ENCODE data around the gene HLA-DRB5. TPM values are rescaled to one million over a fixed set of nuclear protein-coding genes. Genes with fewer than 3 reads are reported as not detected.

The HLA-DRB5 gene
- total and polyA plus RNA-seq, 3 experiments from 2014 or later: 0.82 to 3.2 (median 1.1) TPM

DNA sequence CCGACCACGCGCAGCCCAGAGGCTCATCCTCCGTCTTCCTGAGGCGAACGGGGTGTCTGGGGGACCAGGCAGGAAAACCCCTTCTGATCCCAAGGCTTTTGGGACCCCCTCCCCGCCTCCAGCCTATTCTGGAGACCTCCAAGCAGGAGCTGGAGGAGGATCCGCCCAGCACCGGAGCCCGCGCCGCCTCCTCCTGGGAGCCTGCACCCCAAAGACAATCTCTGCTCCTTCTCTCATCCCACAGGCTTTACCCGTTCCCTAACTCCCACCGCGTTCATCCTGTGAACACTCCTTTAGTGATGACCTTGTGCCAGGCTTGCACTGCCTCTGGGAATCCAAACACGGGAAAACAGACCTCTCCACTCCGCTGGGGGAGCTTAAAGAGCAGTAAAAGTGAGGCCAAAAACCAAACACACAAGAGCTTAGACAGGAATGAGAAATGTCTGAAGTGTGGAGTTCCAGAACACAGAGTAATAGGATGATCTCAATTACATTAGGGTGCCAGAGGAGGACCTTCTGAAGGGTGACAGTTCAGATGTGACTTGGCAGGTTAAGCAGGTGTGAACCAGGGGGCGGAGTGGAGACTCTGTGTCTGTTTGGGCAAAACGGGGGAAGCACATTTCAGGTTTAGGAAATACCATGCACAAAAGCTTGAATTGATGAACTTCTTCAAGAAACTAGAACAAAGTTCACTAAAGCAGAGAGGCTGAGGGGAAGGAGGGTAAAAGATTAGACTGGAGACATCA is 7.6 kb downstream of the HLA-DRB5 start:
- ChIA-PET CTCF (no interaction called here), POLR2A (no interaction called here)
- Mint-ChIP-seq H3K4me3 (peak overlapping the region in 1 of 7 donors; percentile 90), H3K9me3 (no peaks in the 10 kb centered on the region), H3K4me1 (peaks cover 0 to 20% (median 7%) of the 10 kb centered on the region in 3 donors), H3K27ac (peak overlapping the region in 3 of 8 donors; percentile 3 to 75 (median 42)), H3K27me3 (peaks cover 0 to 2% of the 10 kb centered on the region in 2 donors), H3K36me3 (peaks cover 0 to 1% (median 0%) of the 10 kb centered on the region in 3 donors)
- no peak for DNase-seq
- no peaks in the 10 kb centered on the region for H3K9me3 ChIP-seq (ENCODE audit: low read length)
- no peaks in the 10 kb centered on the region for H3K36me3 ChIP-seq (ENCODE audit: insufficient read depth, low read length)
- no peak overlapping the region for H3K27ac ChIP-seq (ENCODE audit: low read depth, low read length)
- H3K27me3 ChIP-seq (ENCODE audit: insufficient read depth, low read length, poor library complexity, severe bottlenecking): no peaks in the 10 kb centered on the region
- H3K4me1 ChIP-seq (ENCODE audit: insufficient read depth, low read length): no peaks in the 10 kb centered on the region
- H3K4me3 ChIP-seq (ENCODE audit: low read length): no peak overlapping the region

DNA sequence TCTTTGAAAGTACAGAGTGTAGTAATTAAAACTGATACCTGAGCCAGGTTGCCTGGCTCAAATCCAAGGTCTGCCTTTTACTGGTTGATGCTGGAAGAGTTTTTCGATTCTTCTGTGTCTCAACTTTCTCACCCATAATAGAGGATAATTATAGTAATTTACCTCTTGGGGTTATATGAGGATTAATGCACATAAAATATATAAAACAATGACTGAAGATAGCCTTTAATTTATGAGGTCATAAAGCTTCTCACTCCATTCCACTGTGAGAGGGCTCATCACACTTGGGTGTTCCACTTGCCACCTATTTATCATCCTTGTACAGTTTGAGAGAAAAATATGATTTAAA is 10.2 kb downstream of the HLA-DRB5 start:
- DNase-seq: no peak
- Histone ChIP-seq H3K4me3 (ENCODE audit: low read length) (no peak overlapping the region), H3K9me3 (ENCODE audit: low read length) (no peaks in the 10 kb centered on the region), H3K27ac (ENCODE audit: low read depth, low read length) (no peak overlapping the region), H3K27me3 (ENCODE audit: insufficient read depth, low read length, poor library complexity, severe bottlenecking) (no peaks in the 10 kb centered on the region), H3K4me1 (ENCODE audit: insufficient read depth, low read length) (no peaks in the 10 kb centered on the region), H3K36me3 (ENCODE audit: insufficient read depth, low read length) (no peaks in the 10 kb centered on the region)
- Mint-ChIP-seq H3K27me3 (peaks cover 0 to 2% of the 10 kb centered on the region in 2 donors), H3K4me3 (no peak overlapping the region), H3K36me3 (peaks cover 0 to 1% (median 0%) of the 10 kb centered on the region in 3 donors), H3K4me1 (peaks cover 0 to 12% (median 4%) of the 10 kb centered on the region in 3 donors), H3K9me3 (no peaks in the 10 kb centered on the region), H3K27ac (no peak overlapping the region)
- CTCF ChIA-PET: no interaction called here
- POLR2A ChIA-PET: no interaction called here

DNA sequence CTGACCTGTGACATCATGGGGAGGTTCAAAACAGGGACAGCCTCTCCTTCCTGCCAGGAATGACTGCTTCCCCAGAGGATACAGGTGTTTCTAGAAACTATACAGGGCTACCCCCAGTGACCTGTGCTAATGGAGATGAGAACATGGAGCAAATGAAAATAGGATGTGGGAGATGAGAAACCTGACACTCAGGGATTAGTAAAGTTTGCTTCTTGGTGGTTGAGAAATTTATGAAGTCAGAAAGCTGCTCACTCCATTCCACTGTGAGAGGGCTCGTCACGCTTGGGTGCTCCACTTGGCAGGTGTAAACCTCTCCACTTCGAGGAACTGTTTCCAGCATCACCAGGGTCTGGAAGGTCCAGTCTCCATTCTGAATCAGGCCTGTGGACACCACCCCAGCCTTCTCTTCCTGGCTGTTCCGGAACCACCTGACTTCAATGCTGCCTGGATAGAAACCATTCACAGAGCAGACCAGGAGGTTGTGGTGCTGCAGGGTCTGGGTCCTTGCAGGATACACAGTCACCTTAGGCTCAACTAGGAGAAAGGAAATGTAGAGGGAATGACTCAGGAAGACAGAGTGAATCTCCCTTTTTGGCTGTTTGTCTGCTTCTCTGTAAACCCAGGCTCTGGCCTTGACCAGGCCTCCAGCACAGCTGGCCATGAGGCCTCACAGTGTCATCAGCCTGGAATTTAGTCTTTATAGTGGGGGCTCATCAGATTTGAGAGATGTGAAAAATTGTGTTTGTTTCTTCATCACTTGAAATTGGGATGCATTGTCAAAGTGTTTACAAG is 10.8 kb downstream of the HLA-DRB5 start:
- ChIA-PET CTCF (no interaction called here), POLR2A (no interaction called here)
- Mint-ChIP-seq H3K27ac (no peak overlapping the region), H3K27me3 (peaks cover 0 to 2% of the 10 kb centered on the region in 2 donors), H3K4me1 (peaks cover 0 to 9% (median 3%) of the 10 kb centered on the region in 3 donors), H3K9me3 (no peaks in the 10 kb centered on the region), H3K36me3 (peaks cover 0 to 1% (median 0%) of the 10 kb centered on the region in 3 donors), H3K4me3 (no peak overlapping the region)
- no peak for DNase-seq
- Histone ChIP-seq H3K9me3 (ENCODE audit: low read length) (no peaks in the 10 kb centered on the region), H3K4me3 (ENCODE audit: low read length) (no peak overlapping the region), H3K27ac (ENCODE audit: low read depth, low read length) (no peak overlapping the region), H3K36me3 (ENCODE audit: insufficient read depth, low read length) (no peaks in the 10 kb centered on the region), H3K27me3 (ENCODE audit: insufficient read depth, low read length, poor library complexity, severe bottlenecking) (no peaks in the 10 kb centered on the region), H3K4me1 (ENCODE audit: insufficient read depth, low read length) (no peaks in the 10 kb centered on the region)

DNA sequence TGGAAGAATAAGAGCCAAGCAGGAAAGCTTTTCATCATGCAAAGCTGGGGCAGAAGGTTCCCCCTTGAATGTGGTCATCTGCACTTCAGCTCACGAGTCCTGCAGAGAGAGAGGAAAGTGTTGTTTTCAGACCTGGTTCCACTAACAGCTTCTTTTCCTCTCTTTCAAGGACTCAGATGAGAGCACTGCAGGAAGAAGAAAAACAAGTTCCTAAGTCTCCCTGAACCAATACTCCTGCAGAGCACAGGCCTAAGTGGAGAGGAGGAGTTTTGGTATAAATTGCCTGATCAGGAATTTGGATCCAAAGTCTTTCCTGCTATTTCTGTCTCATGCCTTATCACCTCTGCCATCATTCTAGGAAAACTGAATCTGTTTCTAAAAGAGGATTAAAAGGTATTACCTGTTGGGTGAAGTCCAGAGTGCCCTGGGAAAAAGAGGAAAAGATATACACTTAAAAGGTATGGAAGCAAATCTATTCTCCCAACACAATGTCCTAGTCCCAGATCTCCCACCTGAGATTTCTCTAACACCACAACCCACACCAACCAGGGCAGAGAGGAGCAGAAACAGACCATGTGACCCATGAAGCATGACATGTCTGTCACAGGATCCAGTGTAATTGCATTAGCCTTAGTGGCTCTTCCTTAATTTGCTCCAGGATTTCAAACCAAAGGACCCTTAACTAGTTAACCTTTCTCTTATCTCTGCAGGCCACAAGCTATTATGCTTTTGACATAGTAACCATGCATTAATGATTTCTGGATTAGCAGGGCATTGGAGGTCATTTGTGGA is 12.2 kb downstream of the HLA-DRB5 start:
- Mint-ChIP-seq H3K27me3 (peaks cover 0 to 2% of the 10 kb centered on the region in 2 donors), H3K9me3 (no peaks in the 10 kb centered on the region), H3K36me3 (no peaks in the 10 kb centered on the region), H3K4me3 (no peak overlapping the region), H3K4me1 (no peaks in the 10 kb centered on the region), H3K27ac (no peak overlapping the region)
- H3K4me3 ChIP-seq (ENCODE audit: low read length): no peak overlapping the region
- POLR2A ChIA-PET: no interaction called here
- no peak overlapping the region for H3K27ac ChIP-seq (ENCODE audit: low read depth, low read length)
- no peaks in the 10 kb centered on the region for H3K4me1 ChIP-seq (ENCODE audit: insufficient read depth, low read length)
- no peaks in the 10 kb centered on the region for H3K36me3 ChIP-seq (ENCODE audit: insufficient read depth, low read length)
- DNase-seq: no peak
- no peaks in the 10 kb centered on the region for H3K27me3 ChIP-seq (ENCODE audit: insufficient read depth, low read length, poor library complexity, severe bottlenecking)
- H3K9me3 ChIP-seq (ENCODE audit: low read length): no peaks in the 10 kb centered on the region
- CTCF ChIA-PET: no interaction called here

GRCh38 chr6:32501016-32501415 is 29.1 kb downstream of the HLA-DRB5 start:
- H3K36me3 Mint-ChIP-seq: no peaks in the 10 kb centered on the region
- Histone ChIP-seq H3K4me3 (ENCODE audit: low read length) (no peak overlapping the region), H3K27ac (ENCODE audit: low read depth, low read length) (no peak overlapping the region), H3K9me3 (ENCODE audit: low read length) (no peaks in the 10 kb centered on the region), H3K27me3 (ENCODE audit: insufficient read depth, low read length, poor library complexity, severe bottlenecking) (no peaks in the 10 kb centered on the region), H3K36me3 (ENCODE audit: insufficient read depth, low read length) (no peaks in the 10 kb centered on the region), H3K4me1 (ENCODE audit: insufficient read depth, low read length) (no peaks in the 10 kb centered on the region)
- ChIA-PET CTCF (no interaction called here), POLR2A (no interaction called here)
- no peak overlapping the region for H3K27ac Mint-ChIP-seq
- no peaks in the 10 kb centered on the region for H3K9me3 Mint-ChIP-seq
- no peak for DNase-seq
- H3K4me3 Mint-ChIP-seq: no peak overlapping the region
- H3K4me1 Mint-ChIP-seq: peaks cover 0 to 5% (median 0%) of the 10 kb centered on the region in 3 donors
- peaks cover 3 to 4% of the 10 kb centered on the region in 2 donors for H3K27me3 Mint-ChIP-seq

DNA sequence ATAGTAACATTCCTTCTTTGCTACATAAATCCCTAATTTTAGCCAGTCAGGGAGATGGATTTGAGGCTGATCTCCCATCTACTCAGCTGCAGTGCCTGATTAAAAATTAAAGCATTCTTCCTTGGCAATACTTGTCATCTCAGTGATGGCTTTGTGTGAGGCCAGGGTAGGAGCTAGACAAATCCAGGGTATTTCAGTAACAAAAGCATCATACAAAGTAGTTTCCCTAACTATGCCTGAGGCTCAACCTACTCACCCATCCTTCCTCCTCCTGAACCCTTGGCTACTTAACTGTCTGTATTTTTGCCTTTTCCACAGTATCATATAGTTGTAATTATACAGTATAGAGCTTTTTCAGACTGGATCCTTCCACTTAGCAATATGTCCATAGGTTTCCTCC is 37.7 kb downstream of the HLA-DRB5 start:
- H3K27me3 ChIP-seq (ENCODE audit: insufficient read depth, low read length, poor library complexity, severe bottlenecking): no peaks in the 10 kb centered on the region
- Mint-ChIP-seq H3K27ac (no peak overlapping the region), H3K27me3 (peaks cover 0 to 5% of the 10 kb centered on the region in 2 donors), H3K4me3 (no peak overlapping the region), H3K36me3 (no peaks in the 10 kb centered on the region), H3K4me1 (no peaks in the 10 kb centered on the region), H3K9me3 (no peaks in the 10 kb centered on the region)
- POLR2A ChIA-PET: no interaction called here
- CTCF ChIA-PET: no interaction called here
- H3K4me1 ChIP-seq (ENCODE audit: insufficient read depth, low read length): no peaks in the 10 kb centered on the region
- no peak for DNase-seq
- H3K27ac ChIP-seq (ENCODE audit: low read depth, low read length): no peak overlapping the region
- no peaks in the 10 kb centered on the region for H3K9me3 ChIP-seq (ENCODE audit: low read length)
- no peak overlapping the region for H3K4me3 ChIP-seq (ENCODE audit: low read length)
- H3K36me3 ChIP-seq (ENCODE audit: insufficient read depth, low read length): no peaks in the 10 kb centered on the region

DNA sequence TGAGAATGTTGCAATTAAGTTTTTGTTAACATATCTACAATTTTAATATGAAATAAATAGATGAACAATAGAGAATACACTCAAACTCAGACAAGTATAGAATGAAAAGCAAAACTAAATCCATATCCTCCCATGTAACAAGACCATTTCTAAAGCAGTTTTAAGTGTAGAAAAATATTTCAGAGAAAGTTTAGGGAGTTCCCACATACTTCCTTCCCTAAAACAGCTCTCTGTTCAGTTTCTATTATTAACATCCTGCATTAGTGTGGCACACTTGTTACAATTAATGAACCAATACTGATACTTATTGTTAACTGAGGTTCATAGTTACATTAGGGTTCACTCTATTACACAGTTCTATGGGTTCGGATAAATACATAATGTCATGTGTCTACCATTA is 38.4 kb downstream of the HLA-DRB5 start:
- H3K9me3 ChIP-seq (ENCODE audit: low read length): no peaks in the 10 kb centered on the region
- no peaks in the 10 kb centered on the region for H3K27me3 ChIP-seq (ENCODE audit: insufficient read depth, low read length, poor library complexity, severe bottlenecking)
- no peak overlapping the region for H3K4me3 ChIP-seq (ENCODE audit: low read length)
- Mint-ChIP-seq H3K27me3 (peaks cover 0 to 5% of the 10 kb centered on the region in 2 donors), H3K9me3 (no peaks in the 10 kb centered on the region), H3K4me3 (no peak overlapping the region), H3K27ac (no peak overlapping the region), H3K36me3 (no peaks in the 10 kb centered on the region), H3K4me1 (no peaks in the 10 kb centered on the region)
- ChIA-PET CTCF (no interaction called here), POLR2A (no interaction called here)
- H3K27ac ChIP-seq (ENCODE audit: low read depth, low read length): no peak overlapping the region
- no peaks in the 10 kb centered on the region for H3K4me1 ChIP-seq (ENCODE audit: insufficient read depth, low read length)
- no peaks in the 10 kb centered on the region for H3K36me3 ChIP-seq (ENCODE audit: insufficient read depth, low read length)
- DNase-seq: no peak

- H3K27ac Mint-ChIP-seq: no peak overlapping the region
- Histone ChIP-seq H3K27me3 (ENCODE audit: insufficient read depth, low read length, poor library complexity, severe bottlenecking) (no peaks in the 10 kb centered on the region), H3K27ac (ENCODE audit: low read depth, low read length) (no peak overlapping the region), H3K36me3 (ENCODE audit: insufficient read depth, low read length) (no peaks in the 10 kb centered on the region), H3K9me3 (ENCODE audit: low read length) (no peaks in the 10 kb centered on the region), H3K4me1 (ENCODE audit: insufficient read depth, low read length) (no peaks in the 10 kb centered on the region), H3K4me3 (ENCODE audit: low read length) (no peak overlapping the region)
- DNase-seq: no peak
- H3K27me3 Mint-ChIP-seq: peaks cover 0 to 5% of the 10 kb centered on the region in 2 donors
- POLR2A ChIA-PET: no interaction called here
- H3K4me1 Mint-ChIP-seq: no peaks in the 10 kb centered on the region
- CTCF ChIA-PET: no interaction called here
- H3K9me3 Mint-ChIP-seq: no peaks in the 10 kb centered on the region
- no peaks in the 10 kb centered on the region for H3K36me3 Mint-ChIP-seq
- H3K4me3 Mint-ChIP-seq: no peak overlapping the region
Measured at GRCh38 chr6:32488083-32488482, 42.0 kb downstream of the HLA-DRB5 start.
